Caco-2 (cell line): Measurements from ENCODE around the gene HDAC4. TPM values are rescaled to one million over a fixed set of nuclear protein-coding genes. Genes with fewer than 3 reads are reported as not detected.

Experiments used
- BruUV-seq: library from RNA; stranded (reverse); fragments of 400-500 nt; replicated peaks from 2 replicates; lab custom pipeline; 2021; lab: Mats Ljungman, UMichigan
- CTCF ChIA-PET: fragments of 300-600 bp; sonication (Branson Sonifier 250); formaldehyde crosslinking; loops from one replicate; lab custom pipeline; 2022; ENCODE audit warnings: antibody characterized with exemption; lab: Charles Lee
- POLR2A ChIA-PET: fragments of 300-600 bp; sonication (Branson Sonifier 250); formaldehyde crosslinking; loops from one replicate; lab custom pipeline; 2022; ENCODE audit warnings: antibody characterized with exemption; lab: Charles Lee
- DNase-seq, 2 experiments: peaks; one replicate each; pipeline versions ENCODE4 v3.0.0 to v3.0.0-alpha.2; 2020 to 2022
- H3K27me3 ChIP-seq: replicated peaks from 2 replicates; pipeline ENCODE4 v1.6.0; 2011; ENCODE audit warnings: low read length; ENCODE audit not compliant: control insufficient read depth, insufficient read depth
- H3K36me3 ChIP-seq: 2 replicates; pipeline ENCODE4 v1.5.1; 2011; ENCODE audit warnings: low read length; ENCODE audit not compliant: control insufficient read depth, insufficient read depth
- H3K4me1 ChIP-seq: fragments of 250-450 bp; sonication (Bioruptor Pico); 2 replicates; pipeline ENCODE4 v1.5.1; 2020; ENCODE audit warnings: mild to moderate bottlenecking
- H3K4me3 ChIP-seq: 2 replicates; pipeline ENCODE4 v1.5.1; 2011; ENCODE audit warnings: low read depth, mild to moderate bottlenecking, control low read depth, low read length
- H3K9me3 ChIP-seq: fragments of 250-450 bp; sonication (Bioruptor Pico); 2 replicates; pipeline ENCODE4 v1.5.1; 2020; ENCODE audit warnings: mild to moderate bottlenecking, moderate library complexity
- H3K27ac Mint-ChIP-seq: one replicate; pipeline ENCODE4 v1.8.0; 2022; ENCODE audit warnings: mixed read lengths; ENCODE audit not compliant: unreplicated experiment
- H3K27me3 Mint-ChIP-seq: one replicate; pipeline ENCODE4 v1.8.0; 2022; ENCODE audit warnings: mixed read lengths; ENCODE audit not compliant: insufficient read depth, unreplicated experiment
- H3K36me3 Mint-ChIP-seq: one replicate; pipeline ENCODE4 v1.8.0; 2022; ENCODE audit warnings: mild to moderate bottlenecking, mixed read lengths; ENCODE audit not compliant: insufficient read depth, unreplicated experiment
- H3K4me1 Mint-ChIP-seq: one replicate; pipeline ENCODE4 v1.8.0; 2022; ENCODE audit warnings: low read depth, mixed read lengths; ENCODE audit not compliant: unreplicated experiment
- H3K4me3 Mint-ChIP-seq: one replicate; pipeline ENCODE4 v1.8.0; 2022; ENCODE audit warnings: mild to moderate bottlenecking, moderate library complexity, mixed read lengths; ENCODE audit not compliant: unreplicated experiment
- H3K9me3 Mint-ChIP-seq: one replicate; pipeline ENCODE4 v1.8.0; 2022; ENCODE audit warnings: mixed read lengths; ENCODE audit not compliant: unreplicated experiment
- CTCF ChIP-seq, 2 experiments: fragments of 200-600 bp in 1 of 2; IDR thresholded peaks; 1 replicate in 1 of 2; 2 replicates in 1 of 2; pipeline versions ENCODE4 v1.5.1 to v1.8.0; 2011 to 2022; ENCODE audit warnings: antibody characterized with exemption in 1 of 2, control low read depth in 1 of 2, inconsistent platforms in 1 of 2, low read depth in 1 of 2, low read length in 1 of 2, mild to moderate bottlenecking in 1 of 2, moderate library complexity in 1 of 2; ENCODE audit not compliant: insufficient read depth in 1 of 2, severe bottlenecking in 1 of 2, unreplicated experiment in 1 of 2
- intact Hi-C: fragments of 100-400 bp; cut with micrococcal nuclease; formaldehyde crosslinking; loops from one replicate; pipeline ENCODE4 v1.10.0; 2022; ENCODE audit not compliant: unreplicated experiment
- total RNA-seq: library from RNA; stranded (reverse); gene quantifications from 2 replicates; pipeline ENCODE4 v1.2.3, GENCODE V29; 2022

The HDAC4 gene
- total RNA-seq, 1 experiment from 2014 or later = 15.5 TPM

- no peak overlapping the region for H3K27ac Mint-ChIP-seq
Measured at GRCh38 chr2:239271471-239271870, 129.3 kb downstream of the HDAC4 start.

GRCh38 chr2:239269916-239270315, 130.9 kb downstream of the HDAC4 start:
- Histone ChIP-seq H3K9me3 (no peaks in the 10 kb centered on the region), H3K4me3 (no peak overlapping the region), H3K4me1 (no peaks in the 10 kb centered on the region), H3K36me3 (no peaks in the 10 kb centered on the region), H3K27me3 (no peaks in the 10 kb centered on the region)
- intact Hi-C loops = loop anchor here (10.0 kb wide), 1 partner anchor 125 kb away; no protein-coding TSS in a partner anchor
- Mint-ChIP-seq H3K4me1 (no peaks in the 10 kb centered on the region), H3K9me3 (no peaks in the 10 kb centered on the region), H3K27me3 (no peaks in the 10 kb centered on the region), H3K27ac (no peak overlapping the region), H3K4me3 (no peak overlapping the region), H3K36me3 (no peaks in the 10 kb centered on the region)
- no peak for DNase-seq
- ChIA-PET POLR2A (no interaction called here), CTCF (interaction anchor here (0.6 kb wide), 1 partner anchor 131 kb away, joined by 3 read pairs; no protein-coding TSS in a partner anchor)
- BruUV-seq = no TSS peak
- no peak for TF ChIP-seq CTCF (IDR thresholded peaks at IDR 0.05; ENCODE audit: insufficient read depth in 1 of 2, low read depth in 1 of 2, low read length in 1 of 2, severe bottlenecking in 1 of 2, unreplicated experiment in 1 of 2)

More at GRCh38 chr2:239271471-239271870, 129.3 kb downstream of the HDAC4 start:
- Mint-ChIP-seq H3K4me1 (no peaks in the 10 kb centered on the region), H3K9me3 (no peaks in the 10 kb centered on the region), H3K36me3 (no peaks in the 10 kb centered on the region), H3K4me3 (no peak overlapping the region), H3K27me3 (no peaks in the 10 kb centered on the region)
- intact Hi-C loops = loop anchor here (10.0 kb wide), 1 partner anchor 123 kb away; no protein-coding TSS in a partner anchor
- no peaks in the 10 kb centered on the region for H3K36me3 ChIP-seq
- no peaks in the 10 kb centered on the region for H3K4me1 ChIP-seq
- H3K27me3 ChIP-seq = no peaks in the 10 kb centered on the region
- TF ChIP-seq CTCF (IDR thresholded peaks at IDR 0.05; ENCODE audit: insufficient read depth in 1 of 2, low read depth in 1 of 2, low read length in 1 of 2, severe bottlenecking in 1 of 2, unreplicated experiment in 1 of 2) = no peak
- no peaks in the 10 kb centered on the region for H3K9me3 ChIP-seq
- POLR2A ChIA-PET = no interaction called here
- no TSS peak for BruUV-seq
- CTCF ChIA-PET = no interaction called here
- no peak overlapping the region for H3K4me3 ChIP-seq
- no peak for DNase-seq

GRCh38 chr2:239269173-239269885, 131.5 kb downstream of the HDAC4 start:
- TF ChIP-seq CTCF (IDR thresholded peaks at IDR 0.05; ENCODE audit: insufficient read depth in 1 of 2, low read depth in 1 of 2, low read length in 1 of 2, severe bottlenecking in 1 of 2, unreplicated experiment in 1 of 2) = peak in 1 of 2 experiments; percentile 24
- CTCF ChIA-PET = interaction anchor here (0.6 kb wide), 1 partner anchor 132 kb away, joined by 3 read pairs; no protein-coding TSS in a partner anchor
- Mint-ChIP-seq H3K4me1 (no peaks in the 10 kb centered on the region), H3K9me3 (no peaks in the 10 kb centered on the region), H3K27me3 (no peaks in the 10 kb centered on the region), H3K4me3 (no peak overlapping the region), H3K27ac (no peak overlapping the region), H3K36me3 (no peaks in the 10 kb centered on the region)
- Histone ChIP-seq H3K36me3 (no peaks in the 10 kb centered on the region), H3K9me3 (no peaks in the 10 kb centered on the region), H3K27me3 (no peaks in the 10 kb centered on the region), H3K4me1 (no peaks in the 10 kb centered on the region), H3K4me3 (no peak overlapping the region)
- intact Hi-C loops = no loop called here
- no TSS peak for BruUV-seq
- DNase-seq = no peak
- POLR2A ChIA-PET = no interaction called here
